Liver (tissue), 9 donors: Measurements from ENCODE around the gene PTGDR. TPM values are rescaled to one million over a fixed set of nuclear protein-coding genes. Genes with fewer than 3 reads are reported as not detected.

Experiments used
- DNase-seq: peaks from one replicate; pipeline ENCODE4 v3.0.0-alpha.2; 2017; ENCODE audit warnings: low spot score
- H3K27ac ChIP-seq, 2 donors: one replicate each; pipeline ENCODE4 v1.7.0; 2013; ENCODE audit warnings: inconsistent platforms in 2 of 2, low read length in 2 of 2, control low read depth in 1 of 2, low read depth in 1 of 2, mild to moderate bottlenecking in 1 of 2
- H3K27me3 ChIP-seq, 4 donors: one replicate each; pipeline versions ENCODE4 v1.6.1 to v1.7.0; 2013; ENCODE audit warnings: low read length in 3 of 4, inconsistent platforms in 1 of 4, mild to moderate bottlenecking in 1 of 4, moderate library complexity in 1 of 4; ENCODE audit not compliant: control insufficient read depth in 4 of 4, insufficient read depth in 4 of 4
- H3K36me3 ChIP-seq, 4 donors: one replicate each; pipeline versions ENCODE4 v1.6.1 to v1.7.0; 2013; ENCODE audit warnings: low read length in 3 of 4, mild to moderate bottlenecking in 3 of 4, low read depth in 1 of 4, moderate library complexity in 1 of 4; ENCODE audit not compliant: control insufficient read depth in 4 of 4, insufficient read depth in 3 of 4
- H3K4me1 ChIP-seq, 4 donors: one replicate each; pipeline versions ENCODE4 v1.6.1 to v1.7.0; 2013; ENCODE audit warnings: low read length in 3 of 4, mild to moderate bottlenecking in 3 of 4, moderate library complexity in 1 of 4; ENCODE audit not compliant: control insufficient read depth in 4 of 4, insufficient read depth in 4 of 4
- H3K4me3 ChIP-seq, 3 donors: one replicate each; pipeline versions ENCODE4 v1.6.1 to v1.7.0; 2013; ENCODE audit warnings: low read length in 3 of 3, control low read depth in 1 of 3, low read depth in 1 of 3, mild to moderate bottlenecking in 1 of 3
- H3K9ac ChIP-seq, 2 donors: one replicate each; pipeline ENCODE4 v1.7.0; 2013; ENCODE audit warnings: low read length in 2 of 2, mild to moderate bottlenecking in 2 of 2, moderate library complexity in 2 of 2, control low read depth in 1 of 2, low read depth in 1 of 2
- H3K9me3 ChIP-seq, 4 donors: one replicate each; pipeline versions ENCODE4 v1.6.1 to v1.7.0; 2013; ENCODE audit warnings: low read length in 3 of 4; ENCODE audit not compliant: control insufficient read depth in 4 of 4
- CTCF ChIP-seq: fragments of 150-350 bp; IDR thresholded peaks from 2 replicates; pipeline ENCODE4 v1.5.1; 2017; ENCODE audit warnings: improper control_type of control experiment, low read depth, low read length; ENCODE audit not compliant: missing input control
- EGR1 ChIP-seq, 2 donors: IDR thresholded peaks; 2 replicates each; pipeline ENCODE4 v1.6.1; 2016 to 2018; ENCODE audit warnings: antibody characterized with exemption in 2 of 2, low read depth in 2 of 2
- FOXA1 ChIP-seq: IDR thresholded peaks from 2 replicates; pipeline ENCODE4 v1.6.1; 2016; ENCODE audit warnings: antibody characterized with exemption
- FOXA2 ChIP-seq: IDR thresholded peaks from 2 replicates; pipeline ENCODE4 v1.6.1; 2016; ENCODE audit warnings: antibody characterized with exemption
- HNF4A ChIP-seq, 2 donors: conservative IDR thresholded peaks; 2 replicates each; pipeline ENCODE4 v1.6.1; 2016; ENCODE audit warnings: antibody characterized with exemption in 2 of 2, mild to moderate bottlenecking in 2 of 2
- HNF4G ChIP-seq: IDR thresholded peaks from 2 replicates; pipeline ENCODE4 v1.6.1; 2016; ENCODE audit warnings: antibody characterized with exemption
- JUND ChIP-seq, 2 donors: IDR thresholded peaks; 2 replicates each; pipeline ENCODE4 v1.6.1; 2016; ENCODE audit warnings: antibody characterized with exemption in 2 of 2
- MAX ChIP-seq: IDR thresholded peaks from 2 replicates; pipeline ENCODE4 v1.6.1; 2016; ENCODE audit warnings: antibody characterized with exemption
- RAD21 ChIP-seq, 2 donors: IDR thresholded peaks; 2 replicates each; pipeline ENCODE4 v1.6.1; 2016; ENCODE audit warnings: antibody characterized with exemption in 2 of 2, mild to moderate bottlenecking in 2 of 2
- REST ChIP-seq: IDR thresholded peaks from 2 replicates; pipeline ENCODE4 v1.6.1; 2016; ENCODE audit warnings: antibody characterized with exemption, mild to moderate bottlenecking
- RXRA ChIP-seq, 2 donors: IDR thresholded peaks; 2 replicates each; pipeline ENCODE4 v1.6.1; 2017 to 2018; ENCODE audit warnings: antibody characterized with exemption in 2 of 2, mild to moderate bottlenecking in 1 of 2
- SP1 ChIP-seq: IDR thresholded peaks from 2 replicates; pipeline ENCODE4 v1.6.1; 2018; ENCODE audit warnings: antibody characterized with exemption, mild to moderate bottlenecking
- TAF1 ChIP-seq: conservative IDR thresholded peaks from 2 replicates; pipeline ENCODE4 v1.6.1; 2016; ENCODE audit warnings: antibody characterized with exemption, mild to moderate bottlenecking
- YY1 ChIP-seq: IDR thresholded peaks from 2 replicates; pipeline ENCODE4 v1.6.1; 2016; ENCODE audit warnings: antibody characterized with exemption, mild to moderate bottlenecking
- ZBTB33 ChIP-seq: IDR thresholded peaks from 2 replicates; pipeline ENCODE4 v1.6.1; 2016; ENCODE audit warnings: antibody characterized with exemption
- WGBS: extraction: QIAGEN DNeasy Blood & Tissue Kit; methylation state at CpG from one replicate; pipeline ENCODE4 v1.1.7; 2013; 5-methylcytosine and 5-hydroxymethylcytosine counted together
- polyA plus RNA-seq, 2 donors: library from polyadenylated mRNA; stranded (reverse) in 1 of 2; unstranded in 1 of 2; fragments of 200-250 nt in 1 of 2; fragments of >200 nt in 1 of 2; fragmentation: Nextera tagmentation in 1 of 2; extraction: Ambion mirVana in 1 of 2; gene quantifications; one replicate each; pipeline versions ENCODE4 v1.2.1 to v1.2.3, GENCODE V29; 2013 to 2015
- total RNA-seq, 2 donors: library from RNA; depleted of rRNA; stranded (reverse); fragments of >200 nt; gene quantifications; one replicate each; pipeline ENCODE4 v1.2.3, GENCODE V29; 2014
- donor health status: healthy.
- donor health status: healthy.
- donor health status: healthy.
- donor health status: healthy.
- donor health status: healthy.

PTGDR gene
- total and polyA plus RNA-seq, 4 donors: 0.14 to 1.4 (median 0.44) TPM

GRCh38 chr14:52263190-52263589 is 4.3 kb upstream of the PTGDR start:
- H3K4me1 ChIP-seq: peaks cover 2 to 11% (median 7%) of the 10 kb centered on the region in 4 donors
- H3K27ac ChIP-seq: no peak overlapping the region
- peaks cover 0 to 6% (median 2%) of the 10 kb centered on the region in 4 donors for H3K27me3 ChIP-seq
- no peaks in the 10 kb centered on the region for H3K9me3 ChIP-seq
- no peak for DNase-seq
- TF ChIP-seq JUND (IDR thresholded peaks at IDR 0.05) (no peak), RXRA (IDR thresholded peaks at IDR 0.05) (no peak), FOXA1 (no peak), EGR1 (IDR thresholded peaks at IDR 0.05; ENCODE audit: low read depth in 2 of 2) (no peak), YY1 (no peak), FOXA2 (no peak), MAX (no peak), REST (no peak), HNF4A (conservative IDR thresholded peaks at IDR 0.05) (no peak)
- H3K4me3 ChIP-seq: no peak overlapping the region
- no peak overlapping the region for H3K9ac ChIP-seq
- no peaks in the 10 kb centered on the region for H3K36me3 ChIP-seq

GRCh38 chr14:52265253-52265652 is 2.2 kb upstream of the PTGDR start:
- DNase-seq: no peak
- Histone ChIP-seq H3K36me3 (no peaks in the 10 kb centered on the region), H3K4me1 (peaks cover 2 to 15% (median 7%) of the 10 kb centered on the region in 4 donors), H3K27me3 (peaks cover 0 to 11% (median 6%) of the 10 kb centered on the region in 4 donors), H3K27ac (no peak overlapping the region), H3K4me3 (no peak overlapping the region), H3K9me3 (no peaks in the 10 kb centered on the region), H3K9ac (no peak overlapping the region)
- TF ChIP-seq YY1 (no peak), RXRA (IDR thresholded peaks at IDR 0.05) (no peak), REST (no peak), TAF1 (no peak), SP1 (no peak), ZBTB33 (no peak), HNF4G (no peak), RAD21 (IDR thresholded peaks at IDR 0.05) (no peak), CTCF (no peak), FOXA1 (no peak), MAX (no peak), FOXA2 (no peak)
- WGBS: 46% methylated on average over 5 of the region's 5 CpGs
